Neuronal stem cell (in vitro differentiated cells): ENCODE data around the gene CREB3L2.

Experiments used
- DNase-seq: peaks from one replicate; pipeline ENCODE4 v3.0.0-alpha.2; 2013; ENCODE audit warnings: low spot score
- H2AFZ ChIP-seq: one replicate; pipeline ENCODE4 v1.6.1; 2013; ENCODE audit warnings: mild to moderate bottlenecking, low read length, inconsistent platforms
- H2AK5ac ChIP-seq: 2 replicates; pipeline ENCODE4 v1.6.1; 2013; ENCODE audit warnings: low read depth, mild to moderate bottlenecking, inconsistent platforms, low read length, moderate library complexity, mixed read lengths
- H2BK120ac ChIP-seq: 2 replicates; pipeline ENCODE4 v1.6.1; 2013; ENCODE audit warnings: low read depth, mild to moderate bottlenecking, inconsistent platforms, low read length, moderate library complexity, mixed read lengths
- H2BK12ac ChIP-seq: one replicate; pipeline ENCODE4 v1.6.1; 2013; ENCODE audit warnings: low read length, inconsistent platforms
- H2BK15ac ChIP-seq: 2 replicates; pipeline ENCODE4 v1.6.1; 2013; ENCODE audit warnings: mild to moderate bottlenecking, low read length, inconsistent platforms, mixed read lengths
- H2BK5ac ChIP-seq: one replicate; pipeline ENCODE4 v1.6.1; 2013; ENCODE audit warnings: inconsistent platforms, mild to moderate bottlenecking, low read length, moderate library complexity
- H3K14ac ChIP-seq: one replicate; pipeline ENCODE4 v1.6.1; 2013; ENCODE audit warnings: low read length, inconsistent platforms
- H3K18ac ChIP-seq: 2 replicates; pipeline ENCODE4 v1.6.1; 2013; ENCODE audit warnings: low read length, inconsistent platforms
- H3K23ac ChIP-seq: 2 replicates; pipeline ENCODE4 v1.6.1; 2013; ENCODE audit warnings: low read depth, mild to moderate bottlenecking, mixed read lengths, low read length, inconsistent platforms; ENCODE audit not compliant: poor library complexity
- H3K27ac ChIP-seq: replicated peaks from 3 replicates; pipeline ENCODE4 v1.5.1; 2013; ENCODE audit warnings: low read length, inconsistent platforms
- H3K27me3 ChIP-seq, 3 experiments: 2 replicates each; pipeline ENCODE4 v1.6.1; 2013; ENCODE audit warnings: low read length in 3 of 3, mild to moderate bottlenecking in 2 of 3, inconsistent platforms in 1 of 3, low read depth in 1 of 3, mixed read lengths in 1 of 3, moderate library complexity in 1 of 3; ENCODE audit not compliant: control insufficient read depth in 3 of 3, insufficient read depth in 3 of 3
- H3K36me3 ChIP-seq, 2 donors: replicated peaks in 1 of 2; 2 replicates each; pipeline ENCODE4 v1.6.1; 2013; ENCODE audit warnings: low read length in 2 of 2; ENCODE audit not compliant: control insufficient read depth in 2 of 2, insufficient read depth in 2 of 2
- H3K4ac ChIP-seq: 2 replicates; pipeline ENCODE4 v1.6.1; 2013; ENCODE audit warnings: inconsistent platforms, mild to moderate bottlenecking, low read length, moderate library complexity
- H3K4me1 ChIP-seq, 2 donors: 1 replicate in 1 of 2; 2 replicates in 1 of 2; pipeline ENCODE4 v1.6.1; 2013; ENCODE audit warnings: low read length in 2 of 2, low read depth in 1 of 2; ENCODE audit not compliant: control insufficient read depth in 2 of 2, insufficient read depth in 1 of 2
- H3K4me2 ChIP-seq: one replicate; pipeline ENCODE4 v1.6.1; 2013; ENCODE audit warnings: mild to moderate bottlenecking, low read length, inconsistent platforms; ENCODE audit not compliant: insufficient read depth, poor library complexity, severe bottlenecking
- H3K4me3 ChIP-seq, 2 donors: 2 replicates each; pipeline ENCODE4 v1.5.1; 2013; ENCODE audit warnings: low read length in 2 of 2, mild to moderate bottlenecking in 2 of 2, inconsistent platforms in 1 of 2, moderate library complexity in 1 of 2
- H3K79me1 ChIP-seq: one replicate; pipeline ENCODE4 v1.6.1; 2013; ENCODE audit warnings: low read depth, mild to moderate bottlenecking, inconsistent platforms, low read length, moderate library complexity
- H3K9ac ChIP-seq: one replicate; pipeline ENCODE4 v1.6.1; 2013; ENCODE audit warnings: mild to moderate bottlenecking, low read depth, low read length, inconsistent platforms; ENCODE audit not compliant: poor library complexity
- H3K9me3 ChIP-seq, 2 donors: replicated peaks in 1 of 2; 2 replicates each; pipeline versions ENCODE3 to v1.6.1; 2013; ENCODE audit warnings: low read length in 2 of 2, mild to moderate bottlenecking in 2 of 2, inconsistent platforms in 1 of 2, low read depth in 1 of 2, mixed read lengths in 1 of 2, moderate library complexity in 1 of 2; ENCODE audit not compliant: control insufficient read depth in 2 of 2, insufficient read depth in 1 of 2
- H4K8ac ChIP-seq: one replicate; pipeline ENCODE4 v1.6.1; 2013; ENCODE audit warnings: low read depth, mild to moderate bottlenecking, inconsistent platforms, low read length, moderate library complexity
- H4K91ac ChIP-seq: one replicate; pipeline ENCODE4 v1.6.1; 2013; ENCODE audit warnings: low read length, low read depth, mild to moderate bottlenecking, inconsistent platforms; ENCODE audit not compliant: poor library complexity
- WGBS, 2 donors: extraction: QIAGEN DNeasy Blood & Tissue Kit; methylation state at CpG; one replicate each; pipeline ENCODE4 v1.1.7; 2013; ENCODE audit warnings: missing lambda C conversion rate in 2 of 2, mixed read lengths in 1 of 2; ENCODE audit not compliant: insufficient read length in 2 of 2, insufficient replicate concordance in 1 of 2; ENCODE audit errors: extremely low coverage in 2 of 2; 5-methylcytosine and 5-hydroxymethylcytosine counted together

Gene CREB3L2

GRCh38 chr7:138002828-138003189 is 923 bp upstream of the CREB3L2 start:
- Histone ChIP-seq H3K4me1 (peaks cover 13 to 15% of the 10 kb centered on the region in 2 donors), H2BK5ac (no peak overlapping the region), H4K91ac (no peak overlapping the region), H4K8ac (no peak overlapping the region), H3K14ac (no peak overlapping the region), H3K4ac (no peak overlapping the region), H3K36me3 (peaks cover 0 to 9% of the 10 kb centered on the region in 2 donors), H3K18ac (peak overlapping the region; percentile 15), H2BK12ac (no peak overlapping the region), H3K4me2 (no peak overlapping the region), H2BK15ac (no peak overlapping the region), H3K79me1 (peaks cover 2% of the 10 kb centered on the region), H3K27ac (no peak overlapping the region), H2BK120ac (no peak overlapping the region), H3K27me3 (no peaks in the 10 kb centered on the region), H2AK5ac (no peak overlapping the region), H3K23ac (no peak overlapping the region), H3K9me3 (no peaks in the 10 kb centered on the region), H3K9ac (no peak overlapping the region), H2AFZ (peak overlapping the region; percentile 80), H3K4me3 (no peak overlapping the region)
- no CpG with 5 or more reads among the region's 6 CpGs for WGBS, 2 donors
- no peak for DNase-seq

GRCh38 chr7:138002096-138002827 is 376 bp upstream of the CREB3L2 start:
- Histone ChIP-seq H2BK12ac (no peak overlapping the region), H3K27ac (no peak overlapping the region), H3K18ac (no peak overlapping the region), H2BK15ac (no peak overlapping the region), H3K4ac (no peak overlapping the region), H3K36me3 (peaks cover 0 to 11% of the 10 kb centered on the region in 2 donors), H2AK5ac (no peak overlapping the region), H4K8ac (no peak overlapping the region), H3K4me1 (peaks cover 13 to 15% of the 10 kb centered on the region in 2 donors), H3K79me1 (peaks cover 2% of the 10 kb centered on the region), H2BK120ac (no peak overlapping the region), H3K4me3 (peak overlapping the region; percentile 86 to 98), H3K23ac (peak overlapping the region; percentile 96), H3K4me2 (no peak overlapping the region), H3K14ac (no peak overlapping the region), H3K27me3 (no peaks in the 10 kb centered on the region), H2BK5ac (no peak overlapping the region), H3K9me3 (no peaks in the 10 kb centered on the region), H3K9ac (no peak overlapping the region), H2AFZ (peak overlapping the region; percentile 87), H4K91ac (no peak overlapping the region)
- no CpG with 5 or more reads among the region's 28 CpGs for WGBS, 2 donors
- peak; percentile 100 for DNase-seq

GRCh38 chr7:138000081-138000701 is 1.7 kb downstream of the CREB3L2 start:
- peak overlapping the region; percentile 41 for H3K4me2 ChIP-seq
- H2AK5ac ChIP-seq, result no peak overlapping the region
- no peak overlapping the region for H3K4ac ChIP-seq
- H3K9me3 ChIP-seq, result no peaks in the 10 kb centered on the region
- H3K9ac ChIP-seq, result no peak overlapping the region
- no peak overlapping the region for H2BK15ac ChIP-seq
- H2AFZ ChIP-seq, result peak overlapping the region; percentile 87
- H3K4me3 ChIP-seq, result peak overlapping the region; percentile 74 to 86
- H2BK120ac ChIP-seq, result no peak overlapping the region
- no peak overlapping the region for H3K23ac ChIP-seq
- H3K36me3 ChIP-seq, result peaks cover 0 to 21% of the 10 kb centered on the region in 2 donors
- WGBS, 2 donors, result no CpG with 5 or more reads among the region's 7 CpGs
- DNase-seq, result peak; percentile 78
- H2BK12ac ChIP-seq, result no peak overlapping the region
- no peak overlapping the region for H4K91ac ChIP-seq
- H4K8ac ChIP-seq, result no peak overlapping the region
- H2BK5ac ChIP-seq, result no peak overlapping the region
- H3K27ac ChIP-seq, result peak overlapping the region; percentile 30
- H3K18ac ChIP-seq, result no peak overlapping the region
- no peaks in the 10 kb centered on the region for H3K27me3 ChIP-seq
- H3K14ac ChIP-seq, result no peak overlapping the region
- peaks cover 13 to 15% of the 10 kb centered on the region in 2 donors for H3K4me1 ChIP-seq
- peaks cover 2% of the 10 kb centered on the region for H3K79me1 ChIP-seq

GRCh38 chr7:137999496-138000080 is 2.3 kb downstream of the CREB3L2 start:
- Histone ChIP-seq H3K9ac (no peak overlapping the region), H2BK15ac (no peak overlapping the region), H3K18ac (no peak overlapping the region), H2AK5ac (no peak overlapping the region), H2BK5ac (no peak overlapping the region), H3K27me3 (no peaks in the 10 kb centered on the region), H3K23ac (no peak overlapping the region), H2AFZ (peak overlapping the region; percentile 87), H3K4ac (no peak overlapping the region), H3K4me3 (peak overlapping the region; percentile 74 to 86), H2BK12ac (no peak overlapping the region), H3K79me1 (peaks cover 2% of the 10 kb centered on the region), H3K14ac (no peak overlapping the region), H3K9me3 (no peaks in the 10 kb centered on the region), H3K36me3 (peaks cover 0 to 21% of the 10 kb centered on the region in 2 donors), H4K8ac (no peak overlapping the region), H3K27ac (peak overlapping the region; percentile 30), H4K91ac (no peak overlapping the region), H2BK120ac (no peak overlapping the region), H3K4me1 (peaks cover 13 to 15% of the 10 kb centered on the region in 2 donors), H3K4me2 (peak overlapping the region; percentile 41)
- DNase-seq, result no peak
- no CpG with 5 or more reads among the region's 4 CpGs for whole genome bisulfite sequencing, 2 donors
